ENCODE data around the gene GRIK3.

The GRIK3 gene

GRCh38 chr1:36884801-36885200 lies 149.5 kb downstream of the GRIK3 start:
- TF ChIP-seq, protein P1, sequence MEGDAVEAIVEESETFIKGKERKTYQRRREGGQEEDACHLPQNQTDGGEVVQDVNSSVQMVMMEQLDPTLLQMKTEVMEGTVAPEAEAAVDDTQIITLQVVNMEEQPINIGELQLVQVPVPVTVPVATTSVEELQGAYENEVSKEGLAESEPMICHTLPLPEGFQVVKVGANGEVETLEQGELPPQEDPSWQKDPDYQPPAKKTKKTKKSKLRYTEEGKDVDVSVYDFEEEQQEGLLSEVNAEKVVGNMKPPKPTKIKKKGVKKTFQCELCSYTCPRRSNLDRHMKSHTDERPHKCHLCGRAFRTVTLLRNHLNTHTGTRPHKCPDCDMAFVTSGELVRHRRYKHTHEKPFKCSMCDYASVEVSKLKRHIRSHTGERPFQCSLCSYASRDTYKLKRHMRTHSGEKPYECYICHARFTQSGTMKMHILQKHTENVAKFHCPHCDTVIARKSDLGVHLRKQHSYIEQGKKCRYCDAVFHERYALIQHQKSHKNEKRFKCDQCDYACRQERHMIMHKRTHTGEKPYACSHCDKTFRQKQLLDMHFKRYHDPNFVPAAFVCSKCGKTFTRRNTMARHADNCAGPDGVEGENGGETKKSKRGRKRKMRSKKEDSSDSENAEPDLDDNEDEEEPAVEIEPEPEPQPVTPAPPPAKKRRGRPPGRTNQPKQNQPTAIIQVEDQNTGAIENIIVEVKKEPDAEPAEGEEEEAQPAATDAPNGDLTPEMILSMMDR (IDR thresholded peaks at IDR 0.05; ENCODE audit: low read depth, low read length, missing control alignments), result no peak
- H3K4me3 ChIP-seq (replicated peaks; ENCODE audit: low read depth, low read length), result no peak overlapping the region
- no peak for DNase-seq (ENCODE audit: extremely low read depth, low read depth)

GRCh38 chr1:36884029-36884701 lies 150.2 kb downstream of the GRIK3 start:
- no peak for DNase-seq (ENCODE audit: extremely low read depth, low read depth)
- no peak overlapping the region for H3K4me3 ChIP-seq (replicated peaks; ENCODE audit: low read depth, low read length)
- TF ChIP-seq, protein P1 (IDR thresholded peaks at IDR 0.05; ENCODE audit: low read depth, low read length, missing control alignments), result no peak

DNA sequence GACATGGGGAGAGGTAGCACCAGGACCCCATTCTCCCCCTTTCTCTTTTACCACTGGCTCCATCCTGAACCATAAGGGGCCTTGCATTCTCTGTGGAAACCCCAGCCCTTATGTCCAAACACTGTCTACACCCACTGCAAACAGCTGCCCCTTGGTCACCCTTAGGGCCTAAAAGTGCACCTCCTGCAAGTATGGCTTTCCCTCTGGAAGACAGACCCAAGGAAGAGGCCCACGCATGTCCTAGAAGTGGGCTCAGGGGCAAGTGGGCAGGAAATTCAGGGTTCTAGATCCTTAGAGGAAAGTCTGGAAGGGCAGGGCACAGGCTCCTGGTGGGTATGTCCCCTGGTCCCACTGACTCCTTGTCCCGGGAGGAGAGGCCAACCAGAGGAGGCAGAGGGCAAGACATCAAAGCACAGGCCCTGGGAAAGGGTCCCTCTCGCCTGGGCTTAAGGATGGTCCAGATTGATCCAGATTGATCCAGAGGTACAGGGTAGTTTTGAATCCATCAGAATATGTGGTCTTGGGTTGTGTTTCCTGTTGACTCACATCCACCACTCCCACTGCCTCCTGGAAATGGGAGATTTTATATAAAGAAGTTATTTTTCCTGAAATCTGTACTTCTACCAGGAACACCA lies 150.9 kb downstream of the GRIK3 start:
- no peak for DNase-seq (ENCODE audit: extremely low read depth, low read depth)
- TF ChIP-seq, protein P1 (IDR thresholded peaks at IDR 0.05; ENCODE audit: low read depth, low read length, missing control alignments), result no peak
- H3K4me3 ChIP-seq (replicated peaks; ENCODE audit: low read depth, low read length), result no peak overlapping the region

GRCh38 chr1:36882536-36883285 lies 151.6 kb downstream of the GRIK3 start:
- TF ChIP-seq, protein P1 (IDR thresholded peaks at IDR 0.05; ENCODE audit: low read depth, low read length, missing control alignments), result no peak
- no peak overlapping the region for H3K4me3 ChIP-seq (replicated peaks; ENCODE audit: low read depth, low read length)
- no peak for DNase-seq (ENCODE audit: extremely low read depth, low read depth)

DNA sequence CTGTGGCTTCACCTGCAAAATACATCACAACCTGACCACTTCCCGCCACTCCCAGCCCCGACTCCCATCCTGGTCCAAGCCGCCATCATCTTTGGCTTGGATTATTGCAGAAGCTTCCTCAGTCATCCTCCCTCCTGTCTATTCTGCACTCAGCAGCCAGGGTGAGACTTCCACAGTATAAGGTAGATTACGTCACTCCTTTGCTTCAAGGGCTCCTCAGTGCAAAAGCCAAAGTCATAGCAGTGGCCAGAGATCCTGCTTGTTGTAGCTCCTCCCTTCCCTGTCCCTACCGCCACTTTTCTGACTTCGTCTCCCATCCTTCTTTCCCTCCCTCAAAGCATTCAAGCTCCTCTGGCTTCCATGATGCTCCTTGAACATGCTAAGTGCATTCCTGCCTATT lies 152.8 kb downstream of the GRIK3 start:
- no peak overlapping the region for H3K4me3 ChIP-seq (replicated peaks; ENCODE audit: low read depth, low read length)
- TF ChIP-seq, protein P1 (IDR thresholded peaks at IDR 0.05; ENCODE audit: low read depth, low read length, missing control alignments), result no peak
- no peak for DNase-seq (ENCODE audit: extremely low read depth, low read depth)

DNA sequence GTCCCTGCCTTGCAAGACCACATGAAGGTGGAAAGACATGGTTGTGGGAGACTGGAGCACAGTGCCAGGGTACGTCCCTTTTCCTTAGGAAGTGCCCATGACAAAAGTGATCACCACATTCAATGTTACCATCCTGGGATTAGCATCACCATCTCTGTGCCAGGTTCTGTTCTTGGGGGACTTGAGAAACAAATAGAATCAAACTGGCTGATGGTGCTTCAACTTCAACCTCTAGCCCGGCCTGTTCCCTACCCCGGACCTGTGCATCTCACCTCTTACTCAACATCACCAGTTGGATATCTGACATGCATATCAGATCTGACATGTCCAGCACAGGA lies 153.3 kb downstream of the GRIK3 start:
- TF ChIP-seq, protein P1 (IDR thresholded peaks at IDR 0.05; ENCODE audit: low read depth, low read length, missing control alignments), result no peak
- no peak for DNase-seq (ENCODE audit: extremely low read depth, low read depth)
- no peak overlapping the region for H3K4me3 ChIP-seq (replicated peaks; ENCODE audit: low read depth, low read length)
